SK-N-SH treated with all-trans-retinoic acid at 6 μM for 48 hours (cell line): ENCODE data around the gene VILL.
A peak's percentile ranks its signal among the peaks of the same experiment; 100 is the strongest.
"Not testable (repeated sequence)": the region's sequence is repeated elsewhere in the genome, so short reads cannot be mapped to it uniquely, and the experiment has no call there.

ENCODE experiments used
- ATAC-seq: fragments of 200-7000 bp; cut with Tn5 transposase; 3 replicates; pipeline ENCODE4 v1.9.1; 2020; ENCODE audit warnings: mild to moderate bottlenecking, moderate library complexity
- ARNTL ChIP-seq: fragments of 450-650 bp; formaldehyde crosslinking; IDR thresholded peaks from 2 replicates; pipeline ENCODE4 v1.5.0; 2020; ENCODE audit warnings: low read depth, mild to moderate bottlenecking, moderate library complexity, borderline replicate concordance
- BACH2 ChIP-seq: fragments of 250-450 bp; sonication (Bioruptor Pico); IDR thresholded peaks from 2 replicates; pipeline ENCODE4 v1.9.0; 2021; ENCODE audit warnings: mild to moderate bottlenecking, borderline replicate concordance
- CREB5 ChIP-seq: fragments of 250-450 bp; sonication (Bioruptor Pico); IDR thresholded peaks from 2 replicates; pipeline ENCODE4 v1.5.1; 2020; ENCODE audit warnings: low read depth, mild to moderate bottlenecking, moderate library complexity
- CSDC2 ChIP-seq: fragments of 250-450 bp; sonication (Bioruptor Pico); IDR thresholded peaks from 2 replicates; pipeline ENCODE4 v1.5.0; 2020; ENCODE audit warnings: mild to moderate bottlenecking, moderate library complexity
- GLIS3 ChIP-seq: fragments of 250-450 bp; sonication (Bioruptor Pico); IDR thresholded peaks from 2 replicates; pipeline ENCODE4 v1.5.0; 2020; ENCODE audit warnings: mild to moderate bottlenecking, moderate library complexity
- ISL1 ChIP-seq: fragments of 250-450 bp; sonication (Bioruptor Pico); IDR thresholded peaks from 2 replicates; pipeline ENCODE4 v2.1.2; 2022; ENCODE audit warnings: mild to moderate bottlenecking, moderate library complexity
- OSR1 ChIP-seq: fragments of 250-450 bp; sonication (Bioruptor Pico); IDR thresholded peaks from 2 replicates; pipeline ENCODE4 v1.8.0; 2022; ENCODE audit warnings: moderate library complexity, mild to moderate bottlenecking, inconsistent platforms
- TCF4 ChIP-seq: fragments of 250-450 bp; sonication (Bioruptor Pico); IDR thresholded peaks from 2 replicates; pipeline ENCODE4 v1.8.0; 2021; ENCODE audit warnings: mild to moderate bottlenecking, moderate library complexity, borderline replicate concordance
- ZC3H10 ChIP-seq: fragments of 250-450 bp; sonication (Bioruptor Pico); IDR thresholded peaks from 2 replicates; pipeline ENCODE4 v1.5.1; 2021; ENCODE audit warnings: mild to moderate bottlenecking, moderate library complexity
- ZFP3 ChIP-seq: fragments of 250-450 bp; sonication (Bioruptor Pico); IDR thresholded peaks from 2 replicates; pipeline ENCODE4 v1.5.0; 2020; ENCODE audit warnings: mild to moderate bottlenecking, moderate library complexity
- ZFP30 ChIP-seq: fragments of 450-650 bp; formaldehyde crosslinking; IDR thresholded peaks from 2 replicates; pipeline ENCODE4 v1.5.0; 2022; ENCODE audit warnings: mild to moderate bottlenecking, moderate library complexity
- ZNF70 ChIP-seq: fragments of 450-650 bp; formaldehyde crosslinking; IDR thresholded peaks from 2 replicates; pipeline ENCODE4 v1.5.0; 2020; ENCODE audit warnings: mild to moderate bottlenecking, moderate library complexity
- ZNF8 ChIP-seq: fragments of 450-650 bp; formaldehyde crosslinking; IDR thresholded peaks from 2 replicates; pipeline ENCODE4 v1.5.0; 2020; ENCODE audit warnings: mild to moderate bottlenecking, moderate library complexity
- TF ChIP-seq, protein P1 (sequence below): fragments of 250-450 bp; sonication (Bioruptor Pico); IDR thresholded peaks from 2 replicates; pipeline ENCODE4 v1.5.1; 2021; ENCODE audit warnings: mild to moderate bottlenecking, moderate library complexity
- TF ChIP-seq, protein P2 (sequence below): fragments of 250-450 bp; sonication (Bioruptor Pico); IDR thresholded peaks from 2 replicates; pipeline ENCODE4 v1.8.0; 2021; ENCODE audit warnings: low read depth, mild to moderate bottlenecking, moderate library complexity, borderline replicate concordance

VILL gene

DNA sequence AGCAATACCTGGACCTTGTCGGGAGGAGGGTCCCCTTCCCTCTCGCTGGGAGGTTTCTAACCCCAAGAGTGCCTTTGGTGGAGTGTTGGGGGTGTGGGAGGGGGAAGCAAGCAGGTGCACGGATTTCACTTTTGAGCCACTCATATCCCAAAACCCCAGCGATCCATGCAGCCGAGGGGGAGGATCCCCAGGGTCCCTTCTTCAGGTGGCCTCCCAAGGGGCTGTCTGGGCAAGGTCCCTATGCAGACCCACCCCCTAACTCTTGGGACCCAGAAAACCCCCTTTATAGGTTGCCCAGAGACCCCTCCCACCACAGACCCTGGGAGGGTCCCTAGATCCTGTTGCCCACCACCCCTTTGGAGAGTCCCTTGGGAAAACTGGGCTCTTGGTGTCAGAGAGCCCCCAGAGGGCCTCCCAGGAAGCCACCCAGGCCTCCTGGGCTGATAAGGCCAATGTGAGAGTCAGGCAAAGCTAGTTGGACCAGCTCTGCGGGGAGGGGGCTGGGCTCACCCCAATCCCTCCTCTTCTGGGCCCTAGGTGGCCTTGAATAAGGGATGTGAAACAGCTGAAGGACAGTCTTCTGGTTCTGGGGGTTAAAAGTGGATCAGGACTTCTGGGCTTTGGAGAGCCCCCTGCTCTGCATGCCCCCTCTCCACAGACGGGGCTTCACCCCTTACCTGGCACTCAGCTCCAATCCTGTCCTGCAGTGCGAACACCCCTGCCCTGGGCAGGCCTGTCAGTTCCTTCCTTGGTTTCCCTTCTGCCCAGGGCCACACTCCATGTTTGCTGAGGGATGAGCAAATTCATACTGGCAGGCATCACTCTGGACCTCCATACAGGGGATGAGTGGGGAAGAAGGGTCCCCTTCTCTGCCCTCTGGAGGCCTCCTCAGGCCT, 39.8 kb downstream of the VILL start:
- ATAC-seq: peak; percentile 6; the same call in 2 of the 3 replicates
- TF ChIP-seq ZFP30 (CRISPR knock-in tag) (no peak), CSDC2 (CRISPR knock-in tag) (no peak), BACH2 (CRISPR knock-in tag) (no peak)
- TF ChIP-seq, protein P1, sequence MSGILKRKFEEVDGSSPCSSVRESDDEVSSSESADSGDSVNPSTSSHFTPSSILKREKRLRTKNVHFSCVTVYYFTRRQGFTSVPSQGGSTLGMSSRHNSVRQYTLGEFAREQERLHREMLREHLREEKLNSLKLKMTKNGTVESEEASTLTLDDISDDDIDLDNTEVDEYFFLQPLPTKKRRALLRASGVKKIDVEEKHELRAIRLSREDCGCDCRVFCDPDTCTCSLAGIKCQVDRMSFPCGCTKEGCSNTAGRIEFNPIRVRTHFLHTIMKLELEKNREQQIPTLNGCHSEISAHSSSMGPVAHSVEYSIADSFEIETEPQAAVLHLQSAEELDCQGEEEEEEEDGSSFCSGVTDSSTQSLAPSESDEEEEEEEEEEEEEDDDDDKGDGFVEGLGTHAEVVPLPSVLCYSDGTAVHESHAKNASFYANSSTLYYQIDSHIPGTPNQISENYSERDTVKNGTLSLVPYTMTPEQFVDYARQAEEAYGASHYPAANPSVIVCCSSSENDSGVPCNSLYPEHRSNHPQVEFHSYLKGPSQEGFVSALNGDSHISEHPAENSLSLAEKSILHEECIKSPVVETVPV: no peak

GRCh38 chr3:38031022-38031994, 40.7 kb downstream of the VILL start:
- ATAC-seq: peak; percentile 76

GRCh38 chr3:38032328-38032865, 41.8 kb downstream of the VILL start:
- TF ChIP-seq ARNTL (CRISPR knock-in tag) (no peak), ZNF70 (CRISPR knock-in tag) (no peak), OSR1 (CRISPR knock-in tag) (no peak), ZC3H10 (no peak), CREB5 (CRISPR knock-in tag) (no peak), CSDC2 (CRISPR knock-in tag) (no peak), BACH2 (CRISPR knock-in tag) (no peak), ISL1 (CRISPR knock-in tag) (no peak), ZFP3 (no peak)
- TF ChIP-seq, protein P2, sequence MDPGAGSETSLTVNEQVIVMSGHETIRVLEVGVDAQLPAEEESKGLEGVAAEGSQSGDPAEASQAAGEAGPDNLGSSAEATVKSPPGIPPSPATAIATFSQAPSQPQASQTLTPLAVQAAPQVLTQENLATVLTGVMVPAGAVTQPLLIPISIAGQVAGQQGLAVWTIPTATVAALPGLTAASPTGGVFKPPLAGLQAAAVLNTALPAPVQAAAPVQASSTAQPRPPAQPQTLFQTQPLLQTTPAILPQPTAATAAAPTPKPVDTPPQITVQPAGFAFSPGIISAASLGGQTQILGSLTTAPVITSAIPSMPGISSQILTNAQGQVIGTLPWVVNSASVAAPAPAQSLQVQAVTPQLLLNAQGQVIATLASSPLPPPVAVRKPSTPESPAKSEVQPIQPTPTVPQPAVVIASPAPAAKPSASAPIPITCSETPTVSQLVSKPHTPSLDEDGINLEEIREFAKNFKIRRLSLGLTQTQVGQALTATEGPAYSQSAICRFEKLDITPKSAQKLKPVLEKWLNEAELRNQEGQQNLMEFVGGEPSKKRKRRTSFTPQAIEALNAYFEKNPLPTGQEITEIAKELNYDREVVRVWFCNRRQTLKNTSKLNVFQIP (CRISPR knock-in tag): no peak
- TF ChIP-seq, protein P1: no peak
- no peak for ATAC-seq

More at GRCh38 chr3:38031022-38031994, 40.7 kb downstream of the VILL start:
- TF ChIP-seq, protein P2 (CRISPR knock-in tag): no peak
- TF ChIP-seq ZNF70 (CRISPR knock-in tag) (no peak), ZNF8 (CRISPR knock-in tag) (no peak), GLIS3 (CRISPR knock-in tag) (no peak), TCF4 (no peak)

- ATAC-seq: not testable (repeated sequence)
These were observed 43.0 kb downstream of the VILL start for GRCh38 chr3:38033586-38033985.

DNA sequence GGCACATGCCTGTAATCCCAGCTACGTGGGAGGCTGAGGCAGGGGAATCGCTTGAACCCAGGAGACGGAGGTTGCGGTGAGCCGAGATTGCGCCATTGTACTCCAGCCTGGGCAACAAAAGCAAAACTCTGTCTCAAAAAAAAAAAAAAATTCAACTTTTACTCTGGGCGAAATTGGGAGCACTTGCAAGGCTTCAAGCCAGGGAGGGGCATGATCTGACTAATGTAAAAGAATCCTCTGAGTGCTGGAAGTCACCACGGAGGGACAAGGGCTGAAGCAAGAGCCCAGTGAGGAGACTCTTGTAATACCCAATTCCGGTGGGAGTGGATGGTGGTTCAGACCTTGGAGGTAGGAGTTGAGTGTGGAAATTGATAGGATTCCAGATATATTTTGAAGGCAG, 43.7 kb downstream of the VILL start:
- not testable (repeated sequence) for ATAC-seq
